ES-I3 (cell line): Measurements from ENCODE around the gene FAM229B.
"Not testable (repeated sequence)": the region's sequence is repeated elsewhere in the genome, so short reads cannot be mapped to it uniquely, and the experiment has no call there.

Experiments used
- H3K36me3 ChIP-seq: 2 replicates; pipeline ENCODE4 v1.6.1; 2013; ENCODE audit warnings: mild to moderate bottlenecking, low read length, control low read depth, moderate library complexity; ENCODE audit not compliant: insufficient read depth
- H3K4me1 ChIP-seq: 2 replicates; pipeline ENCODE4 v1.6.1; 2013; ENCODE audit warnings: mild to moderate bottlenecking, control low read depth, low read length; ENCODE audit not compliant: insufficient read depth
- H3K9ac ChIP-seq: 2 replicates; pipeline ENCODE4 v1.6.1; 2013; ENCODE audit warnings: low read depth, mild to moderate bottlenecking, low read length, moderate library complexity
- H3K9me3 ChIP-seq: 2 replicates; pipeline ENCODE4 v1.6.1; 2013; ENCODE audit warnings: mild to moderate bottlenecking, low read length, moderate library complexity; ENCODE audit not compliant: control insufficient read depth, insufficient read depth

The FAM229B gene

GRCh38 chr6:112100561-112100960 is 13.2 kb downstream of the FAM229B start:
- no peak overlapping the region for H3K9ac ChIP-seq
- H3K36me3 ChIP-seq = 0 out of 2 replicates have a peak, but pooled peaks cover 3% of the 10 kb centered on the region
- peaks cover 34% of the 10 kb centered on the region for H3K4me1 ChIP-seq
- H3K9me3 ChIP-seq = no peaks in the 10 kb centered on the region

DNA sequence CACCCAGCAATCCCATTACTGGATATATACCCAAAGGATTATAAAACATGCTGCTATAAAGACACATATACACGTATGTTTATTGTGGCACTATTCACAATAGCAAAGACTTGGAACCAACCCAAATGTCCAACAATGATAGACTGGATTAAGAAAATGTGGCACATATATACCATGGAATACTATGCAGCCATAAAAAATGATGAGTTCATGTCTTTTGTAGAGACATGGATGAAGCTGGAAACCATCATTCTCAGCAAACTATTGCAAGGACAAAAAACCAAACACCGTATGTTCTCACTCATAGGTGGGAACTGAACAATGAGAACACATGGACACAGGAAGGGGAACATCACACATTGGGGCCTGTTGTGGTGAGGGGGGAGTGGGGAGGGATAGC is 18.6 kb downstream of the FAM229B start:
- H3K4me1 ChIP-seq = peaks cover 15% of the 10 kb centered on the region
- not testable (repeated sequence) for H3K9ac ChIP-seq, H3K9me3 ChIP-seq, H3K36me3 ChIP-seq

GRCh38 chr6:112106562-112106961 is 19.2 kb downstream of the FAM229B start:
- Histone ChIP-seq H3K9ac (no peak overlapping the region), H3K4me1 (peaks cover 10% of the 10 kb centered on the region), H3K9me3 (no peaks in the 10 kb centered on the region), H3K36me3 (no peaks in the 10 kb centered on the region)

DNA sequence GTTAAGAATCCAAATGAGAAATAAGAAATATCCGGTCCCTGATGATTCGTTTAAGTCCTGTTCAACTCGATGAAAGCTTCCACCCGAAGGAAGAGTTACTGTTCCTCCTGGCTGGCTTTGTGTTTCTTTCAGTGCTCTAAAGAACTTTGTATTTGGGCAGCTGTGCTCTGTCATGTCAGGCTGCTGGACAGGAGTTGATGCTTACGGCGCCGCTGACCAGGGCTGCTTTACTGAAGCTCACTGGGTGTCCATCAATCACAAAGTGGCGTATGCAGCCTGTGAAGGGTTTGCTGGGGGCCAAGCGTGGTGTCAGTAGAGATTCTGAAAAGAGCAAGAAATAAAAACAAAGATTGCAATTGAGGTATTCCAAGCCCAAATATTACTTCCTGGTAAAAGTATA is 21.9 kb downstream of the FAM229B start:
- no peak overlapping the region for H3K9ac ChIP-seq
- H3K9me3 ChIP-seq = no peaks in the 10 kb centered on the region
- no peaks in the 10 kb centered on the region for H3K4me1 ChIP-seq
- H3K36me3 ChIP-seq = no peaks in the 10 kb centered on the region

GRCh38 chr6:112113431-112113830 is 26.0 kb downstream of the FAM229B start:
- no peak overlapping the region for H3K9ac ChIP-seq
- no peaks in the 10 kb centered on the region for H3K36me3 ChIP-seq
- no peaks in the 10 kb centered on the region for H3K4me1 ChIP-seq
- no peaks in the 10 kb centered on the region for H3K9me3 ChIP-seq

DNA sequence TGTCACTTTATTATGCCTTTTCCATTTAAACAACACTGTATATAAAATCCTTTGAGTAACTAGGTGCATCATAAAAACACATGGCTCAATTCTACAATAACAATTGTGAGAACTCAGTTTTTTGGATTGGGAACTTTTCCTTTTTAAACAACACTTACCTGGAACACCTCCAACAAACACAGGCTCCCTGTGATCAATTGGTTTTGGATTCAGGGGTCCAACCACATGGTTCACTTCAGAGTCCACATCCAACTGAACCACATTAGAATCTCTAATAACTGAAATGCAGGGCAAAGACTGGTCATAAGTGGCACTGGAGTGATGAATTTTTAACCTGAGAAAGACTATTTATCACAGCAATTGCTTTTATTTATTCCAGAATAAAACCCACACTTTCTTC is 26.5 kb downstream of the FAM229B start:
- Histone ChIP-seq H3K36me3 (no peaks in the 10 kb centered on the region), H3K9ac (no peak overlapping the region), H3K9me3 (no peaks in the 10 kb centered on the region), H3K4me1 (no peaks in the 10 kb centered on the region)

GRCh38 chr6:112114577-112115223 is 27.3 kb downstream of the FAM229B start:
- no peaks in the 10 kb centered on the region for H3K36me3 ChIP-seq
- H3K9me3 ChIP-seq = no peaks in the 10 kb centered on the region
- H3K4me1 ChIP-seq = no peaks in the 10 kb centered on the region
- no peak overlapping the region for H3K9ac ChIP-seq

GRCh38 chr6:112116221-112116620 is 28.8 kb downstream of the FAM229B start:
- no peaks in the 10 kb centered on the region for H3K4me1 ChIP-seq
- H3K36me3 ChIP-seq = no peaks in the 10 kb centered on the region
- no peaks in the 10 kb centered on the region for H3K9me3 ChIP-seq
- no peak overlapping the region for H3K9ac ChIP-seq

GRCh38 chr6:112117554-112117953 is 30.2 kb downstream of the FAM229B start:
- no peaks in the 10 kb centered on the region for H3K9me3 ChIP-seq
- H3K36me3 ChIP-seq = no peaks in the 10 kb centered on the region

DNA sequence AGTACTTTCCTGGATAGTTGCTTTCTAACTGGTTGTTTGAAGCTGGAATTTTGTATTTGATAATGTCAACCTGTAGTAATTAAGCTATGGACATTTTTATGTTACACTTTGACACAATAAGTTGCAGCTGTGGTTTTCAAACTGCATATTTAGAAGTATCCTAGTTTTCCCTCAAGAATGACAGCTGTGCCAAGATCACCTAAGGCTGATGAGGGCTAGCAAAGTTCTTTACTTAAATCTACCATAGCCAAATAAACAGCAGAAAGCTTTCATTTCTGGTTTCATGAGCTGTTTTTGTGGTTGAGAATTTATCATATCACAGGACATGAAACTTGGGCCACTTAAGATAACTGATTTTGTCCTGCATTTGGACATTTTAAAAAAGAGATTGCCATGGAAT is 30.6 kb downstream of the FAM229B start:
- no peak overlapping the region for H3K9ac ChIP-seq
- no peaks in the 10 kb centered on the region for H3K4me1 ChIP-seq

More at GRCh38 chr6:112117554-112117953, 30.2 kb downstream of the FAM229B start:
- no peak overlapping the region for H3K9ac ChIP-seq
- no peaks in the 10 kb centered on the region for H3K4me1 ChIP-seq

GRCh38 chr6:112122756-112123155 is 35.4 kb downstream of the FAM229B start:
- Histone ChIP-seq H3K4me1 (no peaks in the 10 kb centered on the region), H3K36me3 (no peaks in the 10 kb centered on the region), H3K9ac (no peak overlapping the region), H3K9me3 (no peaks in the 10 kb centered on the region)

More for the DNA sequence above, 30.6 kb downstream of the FAM229B start:
- Histone ChIP-seq H3K36me3 (no peaks in the 10 kb centered on the region), H3K9me3 (no peaks in the 10 kb centered on the region)

DNA sequence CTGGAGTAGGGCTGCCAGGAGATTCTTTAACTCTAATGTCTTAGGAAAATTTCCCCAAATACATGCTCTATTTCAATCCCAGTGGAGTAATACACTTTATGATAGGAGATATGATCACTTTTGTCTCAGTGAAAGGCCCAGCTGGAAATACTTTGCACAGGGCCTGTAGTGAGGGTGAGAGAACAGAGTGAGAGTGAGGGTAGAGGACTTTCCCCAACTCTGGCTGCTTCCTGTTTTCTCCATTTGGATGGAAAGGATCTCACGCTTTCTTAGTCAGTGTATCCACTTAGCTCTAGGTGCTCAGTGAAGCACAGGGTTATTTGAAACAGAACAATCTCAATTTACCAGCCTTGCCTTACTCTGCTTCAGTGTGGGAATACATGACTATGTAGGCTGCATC is 36.6 kb downstream of the FAM229B start:
- H3K36me3 ChIP-seq = no peaks in the 10 kb centered on the region
- no peaks in the 10 kb centered on the region for H3K4me1 ChIP-seq
- H3K9ac ChIP-seq = no peak overlapping the region
- H3K9me3 ChIP-seq = no peaks in the 10 kb centered on the region

DNA sequence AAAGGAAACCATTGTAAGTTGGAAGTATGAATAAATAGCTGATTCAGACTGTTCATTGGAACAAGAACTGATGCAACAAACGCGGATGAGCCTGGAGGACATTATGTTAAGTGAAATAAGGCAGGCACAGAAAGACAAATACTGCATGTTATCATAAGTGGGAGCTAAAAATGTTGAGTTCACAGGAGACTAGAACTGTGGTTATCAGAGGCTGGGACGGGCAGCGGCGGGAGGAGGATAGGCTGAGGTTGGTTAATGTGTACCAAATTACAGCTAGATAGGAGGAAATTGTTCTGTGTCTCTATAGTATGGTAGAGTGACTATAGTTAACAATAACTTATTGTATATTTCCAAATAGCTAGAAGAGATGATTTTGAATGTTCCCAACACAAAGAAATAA is 40.8 kb downstream of the FAM229B start:
- no peak overlapping the region for H3K9ac ChIP-seq
- no peaks in the 10 kb centered on the region for H3K4me1 ChIP-seq
- no peaks in the 10 kb centered on the region for H3K9me3 ChIP-seq
- H3K36me3 ChIP-seq = no peaks in the 10 kb centered on the region

GRCh38 chr6:112130878-112131277 is 43.5 kb downstream of the FAM229B start:
- Histone ChIP-seq H3K9me3 (no peaks in the 10 kb centered on the region), H3K9ac (no peak overlapping the region), H3K36me3 (no peaks in the 10 kb centered on the region), H3K4me1 (no peaks in the 10 kb centered on the region)

DNA sequence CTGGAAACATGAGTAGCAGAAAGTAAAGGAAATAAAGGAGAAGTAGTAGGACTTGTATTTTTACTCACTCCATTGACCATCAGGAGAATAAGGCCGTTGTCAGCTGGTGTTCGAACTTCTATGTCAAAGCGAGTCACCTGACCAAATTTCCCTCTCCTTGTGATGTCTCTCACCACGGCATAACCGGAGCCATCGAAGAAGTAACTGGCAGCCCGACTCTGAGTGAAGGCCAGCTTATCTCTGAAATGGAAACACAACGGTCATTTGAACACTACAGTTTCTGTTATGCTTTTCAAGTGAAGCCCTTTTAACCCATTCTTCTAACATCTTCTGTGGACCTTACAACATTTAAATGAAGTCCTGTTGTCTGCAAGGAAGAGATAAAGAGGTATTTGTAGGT is 51.7 kb downstream of the FAM229B start:
- no peaks in the 10 kb centered on the region for H3K9me3 ChIP-seq
- H3K9ac ChIP-seq = no peak overlapping the region
- H3K36me3 ChIP-seq = no peaks in the 10 kb centered on the region; the same call in 1 of the 2 replicates
- H3K4me1 ChIP-seq = no peaks in the 10 kb centered on the region
